Right atrium auricular region (tissue), 2 donors: ENCODE results near the gene UBE3B. TPM values are rescaled to one million over a fixed set of nuclear protein-coding genes. Genes with fewer than 3 reads are reported as not detected.

Source experiments
- DNase-seq: peaks from one replicate; pipeline ENCODE4 v3.0.0-alpha.2; 2019; ENCODE audit warnings: low spot score
- H3K27ac ChIP-seq, 2 donors: fragments of 200-600 bp; sonication (generic); 1 replicate in 1 of 2; 2 replicates in 1 of 2; pipeline ENCODE4 v1.5.1; 2016 to 2019
- H3K27me3 ChIP-seq, 2 donors: fragments of 200-600 bp; sonication (generic); one replicate each; pipeline versions ENCODE4 v1.5.1 to v1.6.0; 2017 to 2019
- H3K36me3 ChIP-seq: fragments of 200-600 bp; sonication (generic); one replicate; pipeline ENCODE4 v1.5.1; 2016
- H3K4me1 ChIP-seq, 2 donors: fragments of 200-600 bp; sonication (generic); one replicate each; pipeline versions ENCODE4 v1.5.1 to v1.6.0; 2017 to 2019
- H3K4me3 ChIP-seq, 2 donors: fragments of 200-600 bp; sonication (generic); 1 replicate in 1 of 2; 2 replicates in 1 of 2; pipeline ENCODE4 v1.5.1; 2017 to 2019; ENCODE audit warnings: mild to moderate bottlenecking in 1 of 2, moderate library complexity in 1 of 2
- H3K9me3 ChIP-seq, 2 donors: fragments of 200-600 bp; sonication (generic); one replicate each; pipeline ENCODE4 v1.5.1; 2019
- CTCF ChIP-seq, 2 donors: fragments of 200-600 bp; sonication (generic); IDR thresholded peaks; one replicate each; pipeline ENCODE4 v1.5.1; 2019; ENCODE audit warnings: antibody characterized with exemption in 2 of 2
- total RNA-seq, 2 donors: library from RNA; depleted of rRNA; stranded (reverse); fragments of >200 nt; gene quantifications; one replicate each; pipeline ENCODE4 v1.1.0, GENCODE V29; 2016

UBE3B gene
- total RNA-seq, 2 donors from 2014 or later, result 41.7 to 71.8 TPM

- no peak overlapping the region for H3K27ac ChIP-seq
- DNase-seq, result no peak
- H3K4me1 ChIP-seq, result peaks cover 0 to 10% of the 10 kb centered on the region in 2 donors
- TF ChIP-seq CTCF (IDR thresholded peaks at IDR 0.05), result no peak
- no peaks in the 10 kb centered on the region for H3K27me3 ChIP-seq
- peaks cover 36% of the 10 kb centered on the region for H3K36me3 ChIP-seq
- H3K4me3 ChIP-seq, result no peak overlapping the region
- H3K9me3 ChIP-seq, result no peaks in the 10 kb centered on the region
Measured at GRCh38 chr12:109481863-109482262, 4.4 kb downstream of the UBE3B start.

GRCh38 chr12:109482491-109482890 is 5.1 kb downstream of the UBE3B start:
- no peak for DNase-seq
- Histone ChIP-seq H3K27me3 (no peaks in the 10 kb centered on the region), H3K4me1 (peaks cover 0 to 10% of the 10 kb centered on the region in 2 donors), H3K4me3 (no peak overlapping the region), H3K36me3 (peaks cover 42% of the 10 kb centered on the region), H3K27ac (no peak overlapping the region), H3K9me3 (no peaks in the 10 kb centered on the region)
- TF ChIP-seq CTCF (IDR thresholded peaks at IDR 0.05), result no peak

DNA sequence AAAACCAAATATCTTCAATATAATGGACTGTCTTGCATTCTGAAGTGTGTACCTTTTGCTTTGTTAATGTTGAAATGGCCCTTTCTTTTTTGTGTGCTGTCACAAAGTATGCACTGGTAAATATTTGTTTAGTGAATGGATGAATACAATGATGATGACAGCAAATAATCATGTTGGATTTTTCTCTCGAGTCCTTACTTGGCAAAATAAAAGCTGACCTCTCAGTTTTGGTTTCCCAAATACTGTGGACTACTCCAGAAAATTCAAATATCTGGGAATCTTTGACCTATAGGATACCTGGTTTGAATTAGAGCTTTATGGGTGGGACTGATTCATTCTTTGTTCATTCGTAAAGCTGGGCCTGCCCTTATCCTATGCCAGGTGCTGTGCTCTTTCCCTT is 5.5 kb downstream of the UBE3B start:
- Histone ChIP-seq H3K36me3 (peaks cover 46% of the 10 kb centered on the region), H3K4me1 (peaks cover 0 to 10% of the 10 kb centered on the region in 2 donors), H3K27ac (no peak overlapping the region), H3K9me3 (no peaks in the 10 kb centered on the region), H3K27me3 (no peaks in the 10 kb centered on the region), H3K4me3 (no peak overlapping the region)
- TF ChIP-seq CTCF (IDR thresholded peaks at IDR 0.05), result no peak
- no peak for DNase-seq

GRCh38 chr12:109483346-109483745 is 5.9 kb downstream of the UBE3B start:
- H3K36me3 ChIP-seq, result peaks cover 50% of the 10 kb centered on the region

GRCh38 chr12:109485201-109485600 is 7.8 kb downstream of the UBE3B start:
- Histone ChIP-seq H3K36me3 (peaks cover 69% of the 10 kb centered on the region), H3K27ac (no peak overlapping the region), H3K4me3 (no peak overlapping the region), H3K9me3 (no peaks in the 10 kb centered on the region), H3K27me3 (no peaks in the 10 kb centered on the region), H3K4me1 (no peaks in the 10 kb centered on the region)
- TF ChIP-seq CTCF (IDR thresholded peaks at IDR 0.05), result no peak
- DNase-seq, result no peak

More at GRCh38 chr12:109483346-109483745, 5.9 kb downstream of the UBE3B start:
- Histone ChIP-seq H3K4me3 (no peak overlapping the region), H3K27ac (no peak overlapping the region), H3K27me3 (no peaks in the 10 kb centered on the region), H3K4me1 (peaks cover 0 to 6% of the 10 kb centered on the region in 2 donors), H3K9me3 (no peaks in the 10 kb centered on the region)
- no peak for DNase-seq
- no peak for TF ChIP-seq CTCF (IDR thresholded peaks at IDR 0.05)
